Glutamatergic neuron (in vitro differentiated cells): ENCODE results near the gene METTL27. TPM values are rescaled to one million over a fixed set of nuclear protein-coding genes. Genes with fewer than 3 reads are reported as not detected.

Experiments
- DNase-seq: peaks from one replicate; pipeline ENCODE4 v3.0.0; 2022
- H3K27ac Mint-ChIP-seq: one replicate; pipeline ENCODE4 v1.8.0; 2020; ENCODE audit warnings: mild to moderate bottlenecking, mixed read lengths, inconsistent platforms; ENCODE audit not compliant: unreplicated experiment
- H3K27me3 Mint-ChIP-seq: one replicate; pipeline ENCODE4 v1.8.0; 2020; ENCODE audit warnings: mild to moderate bottlenecking, moderate library complexity, mixed read lengths, inconsistent platforms; ENCODE audit not compliant: unreplicated experiment
- H3K36me3 Mint-ChIP-seq: one replicate; pipeline ENCODE4 v1.8.0; 2020; ENCODE audit warnings: mild to moderate bottlenecking, mixed read lengths, inconsistent platforms; ENCODE audit not compliant: unreplicated experiment
- H3K4me1 Mint-ChIP-seq: one replicate; pipeline ENCODE4 v1.8.0; 2020; ENCODE audit warnings: mild to moderate bottlenecking, low read depth, mixed read lengths, inconsistent platforms; ENCODE audit not compliant: unreplicated experiment
- H3K4me3 Mint-ChIP-seq: one replicate; pipeline ENCODE4 v1.8.0; 2020; ENCODE audit warnings: mild to moderate bottlenecking, mixed read lengths, inconsistent platforms; ENCODE audit not compliant: unreplicated experiment
- H3K9me3 Mint-ChIP-seq: one replicate; pipeline ENCODE4 v1.8.0; 2020; ENCODE audit warnings: mild to moderate bottlenecking, moderate library complexity, mixed read lengths, inconsistent platforms; ENCODE audit not compliant: unreplicated experiment
- total RNA-seq: library from RNA; stranded (reverse); fragmentation: NEBNext Ultra II Directional; extraction: Animal tissue kit (Norgen Biotek cat#: 25700); gene quantifications from one replicate; pipeline ENCODE4 v1.2.1, GENCODE V29; 2021; ENCODE audit not compliant: unreplicated experiment
- TF ChIP-seq, protein P1 (sequence below): fragments of 200-600 bp; sonication (generic); IDR thresholded peaks from one replicate; pipeline ENCODE4 v1.5.0; 2021; ENCODE audit not compliant: partially characterized antibody, unreplicated experiment

Gene METTL27
- total RNA-seq, 1 donor from 2014 or later: 2.9 TPM

DNA sequence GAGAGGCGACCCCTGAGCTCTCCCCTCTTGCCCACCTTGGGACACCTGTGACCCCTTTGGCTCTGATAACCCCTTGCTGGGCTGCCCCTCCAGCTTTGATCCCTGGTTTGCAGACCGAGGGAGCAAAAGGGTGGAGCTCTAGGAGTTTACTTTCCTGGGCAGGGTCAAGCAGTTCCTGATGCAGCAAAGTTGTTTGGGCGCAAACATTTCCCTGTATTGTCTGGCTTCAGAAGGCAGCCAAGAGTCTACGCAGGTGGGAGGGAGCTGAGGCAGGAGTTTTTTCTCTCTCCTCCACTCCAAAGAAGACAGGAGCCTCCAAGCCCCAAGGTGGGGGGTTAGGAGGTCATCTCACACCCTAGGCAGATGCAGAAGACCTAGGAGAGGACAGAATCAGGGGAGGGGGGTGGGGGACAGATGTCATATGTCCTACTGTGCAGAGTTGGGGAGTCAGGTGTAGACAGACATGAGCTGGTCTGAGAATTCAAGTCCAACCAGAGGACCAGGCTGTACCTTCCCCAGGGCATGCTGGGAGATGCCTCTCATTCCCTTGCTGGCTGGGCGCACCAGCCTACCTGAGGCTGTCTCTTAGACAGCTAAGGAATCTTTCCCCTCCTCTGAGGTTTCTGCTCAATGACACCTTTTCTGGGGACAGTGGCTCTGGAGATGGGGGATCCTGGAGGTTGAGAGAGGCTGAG is 39.2 kb upstream of the METTL27 start:
- H3K27ac Mint-ChIP-seq: no peak overlapping the region
- DNase-seq: no peak
- no peaks in the 10 kb centered on the region for H3K4me1 Mint-ChIP-seq
- no peaks in the 10 kb centered on the region for H3K9me3 Mint-ChIP-seq
- H3K27me3 Mint-ChIP-seq: peaks cover 7% of the 10 kb centered on the region
- H3K36me3 Mint-ChIP-seq: no peaks in the 10 kb centered on the region
- TF ChIP-seq, protein P1, sequence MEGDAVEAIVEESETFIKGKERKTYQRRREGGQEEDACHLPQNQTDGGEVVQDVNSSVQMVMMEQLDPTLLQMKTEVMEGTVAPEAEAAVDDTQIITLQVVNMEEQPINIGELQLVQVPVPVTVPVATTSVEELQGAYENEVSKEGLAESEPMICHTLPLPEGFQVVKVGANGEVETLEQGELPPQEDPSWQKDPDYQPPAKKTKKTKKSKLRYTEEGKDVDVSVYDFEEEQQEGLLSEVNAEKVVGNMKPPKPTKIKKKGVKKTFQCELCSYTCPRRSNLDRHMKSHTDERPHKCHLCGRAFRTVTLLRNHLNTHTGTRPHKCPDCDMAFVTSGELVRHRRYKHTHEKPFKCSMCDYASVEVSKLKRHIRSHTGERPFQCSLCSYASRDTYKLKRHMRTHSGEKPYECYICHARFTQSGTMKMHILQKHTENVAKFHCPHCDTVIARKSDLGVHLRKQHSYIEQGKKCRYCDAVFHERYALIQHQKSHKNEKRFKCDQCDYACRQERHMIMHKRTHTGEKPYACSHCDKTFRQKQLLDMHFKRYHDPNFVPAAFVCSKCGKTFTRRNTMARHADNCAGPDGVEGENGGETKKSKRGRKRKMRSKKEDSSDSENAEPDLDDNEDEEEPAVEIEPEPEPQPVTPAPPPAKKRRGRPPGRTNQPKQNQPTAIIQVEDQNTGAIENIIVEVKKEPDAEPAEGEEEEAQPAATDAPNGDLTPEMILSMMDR: no peak
- no peak overlapping the region for H3K4me3 Mint-ChIP-seq

DNA sequence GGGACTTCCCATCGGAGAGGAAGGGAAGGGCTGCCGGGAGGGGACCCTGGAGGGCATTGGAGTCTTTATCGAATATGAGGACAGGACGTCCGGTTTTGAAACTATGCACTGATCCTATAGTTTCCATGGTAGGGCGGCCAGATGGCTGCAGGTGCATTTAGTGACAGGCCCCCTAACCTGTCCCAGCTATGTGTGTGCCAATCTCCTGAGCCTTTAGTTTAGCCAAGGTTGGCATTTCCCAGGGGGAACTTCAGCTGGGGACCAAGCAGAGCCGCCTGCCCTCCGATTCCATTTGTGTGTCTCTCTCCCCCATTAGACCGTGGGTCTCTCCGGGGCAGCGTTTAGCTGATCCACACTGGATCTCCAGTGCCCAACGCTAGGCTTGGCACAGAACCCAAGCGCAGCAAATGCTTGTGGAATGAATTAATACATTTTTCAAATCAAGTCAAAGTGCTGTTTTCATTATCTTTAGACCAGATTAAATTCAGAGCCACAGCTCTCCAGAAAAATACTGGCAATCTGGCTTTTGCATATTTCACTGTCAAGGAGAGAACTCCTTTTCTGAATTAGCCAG is 38.5 kb upstream of the METTL27 start:
- no peaks in the 10 kb centered on the region for H3K9me3 Mint-ChIP-seq
- H3K4me3 Mint-ChIP-seq: no peak overlapping the region
- H3K27ac Mint-ChIP-seq: no peak overlapping the region
- DNase-seq: no peak
- H3K27me3 Mint-ChIP-seq: peaks cover 7% of the 10 kb centered on the region
- TF ChIP-seq, protein P1: no peak
- no peaks in the 10 kb centered on the region for H3K36me3 Mint-ChIP-seq
- no peaks in the 10 kb centered on the region for H3K4me1 Mint-ChIP-seq

DNA sequence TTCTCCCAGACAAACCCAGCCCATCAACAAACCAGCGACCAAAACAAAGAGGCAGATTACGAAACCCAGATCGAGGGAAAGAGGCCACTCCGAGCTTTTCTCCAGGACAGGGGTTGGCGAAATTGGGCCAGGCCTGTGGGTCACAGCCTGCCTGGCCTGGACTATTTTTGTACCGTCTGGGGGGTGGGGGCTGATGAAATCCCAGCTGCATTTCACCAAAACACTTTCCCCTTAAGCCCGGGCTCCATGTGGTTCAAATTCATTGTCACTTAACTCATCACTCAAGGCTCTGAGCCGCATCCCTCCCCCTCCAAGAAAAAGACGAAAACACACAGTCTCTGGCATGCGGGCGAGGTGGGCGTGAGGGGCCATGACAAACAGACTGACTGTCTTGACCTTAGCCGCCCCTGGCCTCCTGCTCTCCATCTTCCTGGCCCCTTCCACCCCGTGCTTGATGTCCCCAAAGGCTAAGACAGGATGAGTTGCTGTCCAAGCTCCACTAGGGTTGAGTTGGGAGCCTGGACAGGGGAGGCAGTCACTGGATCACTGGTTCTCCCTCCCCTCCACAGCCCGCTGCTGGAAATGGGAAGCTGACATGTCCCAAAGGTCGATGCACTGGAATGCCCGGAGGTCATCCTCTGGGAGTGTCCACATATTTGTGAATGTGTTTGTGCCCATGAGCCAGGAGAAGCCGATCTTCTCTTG is 37.8 kb upstream of the METTL27 start:
- Mint-ChIP-seq H3K4me3 (no peak overlapping the region), H3K36me3 (no peaks in the 10 kb centered on the region), H3K4me1 (no peaks in the 10 kb centered on the region), H3K9me3 (no peaks in the 10 kb centered on the region), H3K27me3 (peaks cover 7% of the 10 kb centered on the region), H3K27ac (no peak overlapping the region)
- TF ChIP-seq, protein P1: no peak
- DNase-seq: no peak

DNA sequence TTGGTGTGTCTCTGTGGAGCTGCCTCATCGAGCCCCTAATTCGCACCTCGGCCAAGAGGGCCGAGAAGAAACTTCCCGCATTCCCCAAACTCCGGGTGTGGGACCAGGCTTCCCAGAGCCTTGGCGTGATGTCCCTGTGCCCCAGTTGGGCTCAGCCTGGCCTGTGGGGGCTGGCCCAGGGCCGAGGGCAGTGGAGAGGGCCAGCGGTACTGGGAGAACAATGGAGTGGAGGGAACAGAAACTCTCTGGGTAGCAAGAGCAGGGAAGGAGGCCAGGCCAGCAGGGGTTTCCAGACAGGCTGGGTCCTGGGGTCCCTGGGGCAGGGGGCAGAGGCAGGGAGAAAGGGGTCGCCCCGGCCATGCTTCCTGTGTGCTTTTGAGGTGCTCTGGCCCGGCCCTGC is 34.7 kb upstream of the METTL27 start:
- H3K36me3 Mint-ChIP-seq: no peaks in the 10 kb centered on the region
- no peak overlapping the region for H3K4me3 Mint-ChIP-seq

More for the DNA sequence above, 34.7 kb upstream of the METTL27 start:
- Mint-ChIP-seq H3K27ac (no peak overlapping the region), H3K9me3 (no peaks in the 10 kb centered on the region), H3K27me3 (peaks cover 7% of the 10 kb centered on the region), H3K4me1 (no peaks in the 10 kb centered on the region)
- DNase-seq: no peak
- TF ChIP-seq, protein P1: no peak
